C1 segment of cervical spinal cord (tissue), 14 donors: Measurements from ENCODE around the gene FRK.
"Not testable (repeated sequence)": the region's sequence is repeated elsewhere in the genome, so short reads cannot be mapped to it uniquely, and the experiment has no call there.

ENCODE experiments used
- DNase-seq, 14 donors: peaks; one replicate each; lab custom pipeline; 2025; lab: John Stamatoyannopoulos, UW

FRK gene

DNA sequence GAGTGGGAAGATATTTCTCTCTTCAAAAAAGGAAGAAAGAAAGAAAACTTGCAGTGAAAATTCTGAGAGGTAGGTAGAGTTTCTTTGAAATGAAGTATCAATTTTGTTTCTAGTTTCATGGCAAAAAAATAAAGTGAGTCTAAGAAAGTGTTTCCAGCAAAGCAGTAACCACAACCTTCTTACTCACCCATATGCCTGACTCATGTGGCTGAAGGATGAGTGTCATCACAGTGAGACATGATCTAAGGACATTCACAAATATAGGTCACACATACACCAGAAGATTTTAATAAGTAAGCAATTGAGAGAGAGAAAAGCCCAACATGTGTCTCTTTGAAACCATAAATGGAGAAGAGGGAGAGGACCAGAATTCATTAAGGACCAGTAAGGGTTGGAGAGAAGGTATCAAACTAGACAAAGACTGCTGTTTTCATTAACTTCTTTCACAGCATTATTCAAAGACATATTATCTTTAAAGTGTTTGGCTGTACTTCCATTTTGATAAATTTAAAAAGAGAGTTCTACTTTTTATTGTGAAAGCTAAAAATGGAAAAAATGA is 169.5 kb downstream of the FRK start:
- DNase-seq: no peak

- DNase-seq: no peak
These were observed 170.5 kb downstream of the FRK start for GRCh38 chr6:115890238-115890637.

DNA sequence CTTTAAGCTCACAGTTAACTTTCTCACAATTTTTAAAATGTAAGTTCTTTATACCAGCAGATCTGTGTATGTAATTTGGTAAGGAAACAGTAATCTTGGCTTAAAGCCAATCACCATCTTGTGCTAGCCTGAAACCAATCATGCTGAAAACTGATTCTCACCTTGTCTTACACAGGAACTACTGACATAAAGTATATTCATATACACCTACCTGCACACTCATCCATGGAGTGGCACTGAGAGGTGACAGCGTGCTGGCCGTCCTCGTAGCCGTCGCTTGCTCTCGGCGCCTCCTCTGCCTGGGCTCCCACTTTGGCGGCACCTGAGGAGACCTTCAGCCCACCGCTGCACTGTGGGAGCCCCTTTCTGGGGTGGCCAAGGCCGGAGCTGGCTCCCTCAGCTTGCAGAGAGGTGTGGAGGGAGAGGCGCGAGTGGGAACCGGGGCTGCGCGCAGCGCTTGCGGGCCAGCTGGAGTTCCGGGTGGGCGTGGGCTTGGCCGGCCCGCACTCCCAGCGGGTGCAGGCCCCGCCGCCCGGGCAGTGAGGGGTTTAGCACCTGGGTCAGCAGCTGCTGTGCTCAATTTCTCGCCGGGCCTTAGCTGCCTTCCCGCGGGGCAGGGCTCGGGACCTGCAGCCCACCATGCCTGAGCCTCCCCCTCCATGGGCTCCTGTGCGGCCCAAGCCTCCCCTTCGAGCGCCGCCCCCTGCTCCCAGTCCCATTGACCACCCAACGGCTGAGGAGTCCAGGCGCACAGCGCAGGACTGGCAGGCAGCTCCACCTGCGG is 171.8 kb downstream of the FRK start:
- DNase-seq: not testable (repeated sequence)

- no peak for DNase-seq
These were observed 172.8 kb downstream of the FRK start for GRCh38 chr6:115887891-115888290.

GRCh38 chr6:115885636-115886366 is 174.9 kb downstream of the FRK start:
- no peak for DNase-seq

GRCh38 chr6:115882771-115883170 is 177.9 kb downstream of the FRK start:
- no peak for DNase-seq

DNA sequence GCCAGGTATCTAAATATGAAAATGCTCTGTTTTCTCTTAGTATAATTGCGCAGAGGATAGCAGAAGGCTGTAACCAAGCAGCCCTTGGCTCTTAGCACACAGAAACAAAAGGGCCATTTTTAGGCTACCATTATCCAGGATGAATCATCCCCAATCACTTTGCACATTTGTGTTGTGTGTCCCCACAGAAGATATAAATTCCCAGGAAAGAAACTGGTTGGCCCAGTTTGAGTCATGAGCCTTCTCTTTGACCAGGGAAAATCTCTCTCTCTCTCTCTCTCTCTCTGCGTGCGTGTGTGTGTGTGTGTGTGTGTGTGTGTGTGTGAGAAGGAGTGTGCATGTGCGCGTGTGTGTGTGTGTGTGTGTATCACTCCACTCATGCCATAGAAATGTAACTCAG is 178.5 kb downstream of the FRK start:
- DNase-seq: no peak
